Bronchus fibroblast of lung (primary cell): ENCODE results near the gene YBEY. TPM values are rescaled to one million over a fixed set of nuclear protein-coding genes. Genes with fewer than 3 reads are reported as not detected.

Experiments used
- total RNA-seq: library from RNA; depleted of rRNA; stranded (reverse); fragments of >200 nt; gene quantifications from 2 replicates; pipeline ENCODE4 v1.2.3, GENCODE V29; 2015

YBEY gene
- total RNA-seq: 23.0 and 24.9 TPM in 2 replicates

GRCh38 chr21:46285761-46286647 is at the start of gene YBEY:
TSS of gene YBEY (plus strand) at chr21:46286342. CDS start at chr21:46286914, 572 bp downstream.

GRCh38 chr21:46285206-46285661 is 908 bp upstream of the YBEY start, which contains the start of gene MCM3AP:
TSS of gene MCM3AP (minus strand) at chr21:46285611. CDS start at chr21:46285286, 325 bp downstream.

GRCh38 chr21:46323710-46324389 is 37.7 kb downstream of the YBEY start, which contains the start of the genes C21orf58 and PCNT:
TSS of gene C21orf58 (minus strand) at chr21:46323870. CDS start at chr21:46322738, 1,132 bp downstream.
TSS of gene PCNT (plus strand) at chr21:46324156. CDS start at chr21:46324229, 73 bp downstream.

Other genes starting within 250 kb of the YBEY start
- 691 and 720 TPM in 2 replicates for gene COL6A2, start 188.2 kb upstream of the YBEY start, total RNA-seq
- gene FTCD, start 130.8 kb upstream of the YBEY start, total RNA-seq: not detected in 2 replicates
- gene SPATC1L, start 101.9 kb upstream of the YBEY start, total RNA-seq: 50.4 and 55.6 TPM in 2 replicates
- gene LSS, start 57.6 kb upstream of the YBEY start, total RNA-seq: 244 and 258 TPM in 2 replicates
- gene MCM3AP, start 731 bp upstream of the YBEY start, total RNA-seq: 60.0 and 60.2 TPM in 2 replicates
- 9.1 and 10.0 TPM in 2 replicates for gene C21orf58, start 37.5 kb downstream of the YBEY start, total RNA-seq
- 18.7 and 25.4 TPM in 2 replicates for gene PCNT, start 37.8 kb downstream of the YBEY start, total RNA-seq
- gene DIP2A, start 172.5 kb downstream of the YBEY start, total RNA-seq: 11.9 and 12.8 TPM in 2 replicates